GM19351 (cell line): ENCODE results near the gene ARMS2.

ENCODE experiments used
- ATAC-seq: cut with Tn5 transposase; IDR thresholded peaks from one replicate; pipeline ENCODE4 v1.9.1; 2021; ENCODE audit warnings: mild to moderate bottlenecking, moderate library complexity; ENCODE audit not compliant: unreplicated experiment

The ARMS2 gene

GRCh38 chr10:122450353-122450990 lies 4.0 kb upstream of the ARMS2 start:
- no peak for ATAC-seq

- ATAC-seq = no peak
These were observed 382 bp upstream of the ARMS2 start for GRCh38 chr10:122454071-122454470.

- no peak for ATAC-seq
These were observed 1.1 kb downstream of the ARMS2 start for GRCh38 chr10:122455376-122456079.

- no peak for ATAC-seq
These were observed 3.5 kb downstream of the ARMS2 start for GRCh38 chr10:122457934-122458333.

- ATAC-seq = no peak
These were observed 4.2 kb downstream of the ARMS2 start for GRCh38 chr10:122458693-122459092.

- ATAC-seq = no peak
These were observed 5.3 kb downstream of the ARMS2 start for GRCh38 chr10:122459561-122460273.

- no peak for ATAC-seq
These were observed 6.4 kb downstream of the ARMS2 start for GRCh38 chr10:122460891-122461293.

- ATAC-seq = no peak
These were observed 6.9 kb downstream of the ARMS2 start, which contains the start of gene HTRA1 for GRCh38 chr10:122461367-122461728. TSS of gene HTRA1 (plus strand) at chr10:122461553. CDS start at chr10:122461653, 100 bp downstream.

GRCh38 chr10:122461729-122462532 lies 7.5 kb downstream of the ARMS2 start:
- ATAC-seq = no peak

- ATAC-seq = no peak
These were observed 8.3 kb downstream of the ARMS2 start for GRCh38 chr10:122462533-122463465.

GRCh38 chr10:122463466-122464249 lies 9.2 kb downstream of the ARMS2 start:
- ATAC-seq = no peak

- no peak for ATAC-seq
These were observed 9.7 kb downstream of the ARMS2 start for GRCh38 chr10:122464250-122464510.

- no peak for ATAC-seq
These were observed 10.1 kb downstream of the ARMS2 start for GRCh38 chr10:122464586-122464985.

GRCh38 chr10:122465401-122466040 lies 11.1 kb downstream of the ARMS2 start:
- ATAC-seq = no peak

GRCh38 chr10:122466951-122467381 lies 12.5 kb downstream of the ARMS2 start:
- ATAC-seq = no peak

- no peak for ATAC-seq
These were observed 13.2 kb downstream of the ARMS2 start for GRCh38 chr10:122467701-122468100.

GRCh38 chr10:122468307-122468925 lies 14.0 kb downstream of the ARMS2 start:
- ATAC-seq = no peak

- ATAC-seq = no peak
These were observed 14.7 kb downstream of the ARMS2 start for GRCh38 chr10:122468926-122469781.
